GM18511 (cell line): ENCODE results near the gene KIF26A.
"Not testable (repeated sequence)": the region's sequence is repeated elsewhere in the genome, so short reads cannot be mapped to it uniquely, and the experiment has no call there.

ENCODE experiments used
- ATAC-seq: cut with Tn5 transposase; IDR thresholded peaks from one replicate; pipeline ENCODE4 v1.9.1; 2021; ENCODE audit warnings: mild to moderate bottlenecking, moderate library complexity; ENCODE audit not compliant: unreplicated experiment

The KIF26A gene

DNA sequence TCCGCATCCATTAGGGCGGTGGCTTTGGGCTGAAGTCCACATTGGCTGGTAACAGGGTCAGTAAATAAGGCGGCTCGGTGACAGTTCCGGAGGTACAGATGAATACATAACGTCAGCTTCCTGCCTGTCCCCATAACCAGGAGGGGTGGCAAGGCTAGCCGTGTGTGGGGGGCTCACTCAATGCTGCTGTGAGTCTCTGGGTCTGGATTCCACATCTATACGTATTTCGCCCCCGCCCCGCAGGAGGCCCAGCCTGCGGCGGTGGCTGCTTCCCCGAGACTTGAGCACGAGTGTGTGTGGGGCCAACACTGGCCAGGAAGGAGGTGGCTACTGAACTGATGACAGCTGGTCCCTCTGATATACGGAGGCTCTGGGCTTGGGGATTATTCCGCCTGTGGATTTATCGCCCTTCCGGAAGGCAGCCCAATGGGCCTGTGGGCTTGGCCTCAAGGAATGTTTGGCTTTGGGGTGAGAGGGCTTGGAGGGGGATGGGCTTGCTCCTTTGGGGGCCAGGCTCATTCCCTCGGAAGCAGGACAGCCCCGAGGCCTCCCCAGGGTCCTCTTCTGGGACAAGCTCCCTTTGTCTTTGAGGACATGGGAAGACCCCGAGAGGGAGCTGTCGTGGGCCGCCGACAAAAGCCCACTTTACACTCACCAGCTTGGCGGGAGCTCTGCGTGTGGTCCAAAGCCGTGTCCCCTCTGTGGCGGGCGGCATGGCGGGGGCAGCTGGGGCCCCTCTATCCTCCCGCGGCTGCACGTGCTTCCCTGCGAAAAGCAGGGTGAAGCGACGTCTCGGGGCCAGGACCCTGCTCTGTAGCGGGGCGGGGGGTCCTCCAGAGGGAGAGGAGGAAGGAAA, 82.1 kb downstream of the KIF26A start:
- ATAC-seq, result no peak

DNA sequence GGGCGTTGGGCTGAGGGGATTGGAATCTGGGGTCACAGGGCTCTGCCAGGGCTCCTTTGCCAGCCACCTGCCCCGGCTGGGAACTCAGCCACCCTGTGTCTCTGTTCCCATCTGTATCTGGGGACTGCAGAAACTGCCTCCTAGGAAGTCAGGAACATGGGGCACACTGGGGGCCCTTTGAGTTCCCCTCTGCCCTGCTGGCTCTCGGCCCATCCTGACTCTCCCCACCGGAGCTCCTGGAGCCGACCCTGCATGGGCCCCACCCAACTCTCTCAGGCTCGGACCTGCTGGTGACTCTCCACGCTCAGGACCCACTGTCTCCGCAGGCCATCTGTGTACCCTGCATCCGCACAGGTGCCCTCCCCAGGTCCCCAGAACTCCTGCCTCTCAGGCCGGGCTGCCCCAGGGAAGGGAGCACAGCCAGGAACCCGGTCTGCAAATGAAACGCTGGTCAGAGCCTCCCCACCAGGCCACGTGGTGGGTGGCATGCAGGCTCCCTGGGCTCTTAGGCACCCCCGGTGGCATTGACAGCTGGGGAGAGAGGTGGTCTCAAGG, 82.8 kb downstream of the KIF26A start:
- ATAC-seq, result no peak

DNA sequence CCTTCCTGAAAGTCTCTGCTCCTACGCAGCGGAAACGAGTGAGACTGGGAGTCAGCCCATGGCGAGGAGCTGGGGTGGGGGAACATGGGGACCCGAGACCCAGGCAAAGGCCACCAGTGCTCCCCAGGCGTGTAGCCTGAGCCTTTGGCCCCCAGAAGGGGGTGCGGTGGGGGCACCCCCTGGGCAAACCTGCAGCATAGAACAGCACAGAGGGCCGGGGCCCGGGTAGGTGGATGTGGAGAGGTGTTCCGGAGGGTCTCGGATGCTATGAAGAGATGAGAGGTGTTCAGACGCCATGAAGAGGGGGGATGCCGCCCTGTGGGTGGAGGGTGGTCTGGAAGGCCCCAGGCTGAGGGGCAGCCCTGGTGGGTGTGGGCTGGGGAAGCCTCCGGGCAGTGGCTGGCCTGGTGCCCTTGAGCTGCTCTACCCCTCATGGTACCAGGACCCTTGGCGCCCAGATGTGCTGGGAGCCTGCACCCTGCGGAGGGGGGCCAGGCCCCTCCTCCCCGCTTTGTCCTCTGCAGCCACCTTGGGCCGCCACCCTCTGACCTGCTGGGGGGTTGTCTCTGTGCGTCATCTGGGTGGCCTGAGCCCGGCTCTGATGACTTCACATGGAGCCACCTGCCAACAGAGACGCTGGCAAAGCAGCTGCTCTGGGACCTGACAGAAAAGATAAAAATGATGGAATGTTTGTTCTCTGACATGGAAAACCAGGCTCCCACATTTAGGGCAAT, 83.4 kb downstream of the KIF26A start:
- ATAC-seq, result no peak

DNA sequence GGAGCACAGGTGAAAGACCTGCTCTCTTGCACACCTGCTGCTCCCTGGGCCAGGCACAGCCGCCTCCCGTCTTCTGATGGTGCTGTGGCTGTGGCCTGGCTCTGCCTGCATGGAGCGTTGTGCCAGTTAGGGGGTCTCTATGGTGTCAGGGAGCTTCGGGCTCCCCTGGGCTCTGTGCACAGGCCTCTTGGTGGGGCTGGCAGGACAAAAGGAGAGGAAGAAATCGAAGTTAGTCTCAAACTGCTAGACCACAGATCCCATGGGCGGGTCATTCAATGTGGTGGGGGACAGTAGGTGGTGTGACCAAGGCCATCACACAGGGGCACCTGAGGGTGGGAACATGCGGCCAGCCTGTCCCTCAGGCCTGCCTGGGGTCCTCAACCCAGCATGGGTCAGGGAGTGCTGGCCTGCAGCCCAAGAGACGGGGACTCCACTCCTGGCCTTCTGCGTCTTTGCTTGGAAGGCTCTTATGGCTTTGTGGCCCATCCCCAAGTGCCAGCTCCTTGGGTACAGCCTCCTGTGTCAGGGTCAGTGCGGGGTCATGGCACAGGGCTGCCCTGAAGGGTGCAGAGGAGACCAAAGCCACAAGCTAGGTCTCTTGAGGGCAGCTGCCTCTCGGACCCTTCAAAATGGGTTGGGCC, 84.1 kb downstream of the KIF26A start:
- ATAC-seq, result no peak

DNA sequence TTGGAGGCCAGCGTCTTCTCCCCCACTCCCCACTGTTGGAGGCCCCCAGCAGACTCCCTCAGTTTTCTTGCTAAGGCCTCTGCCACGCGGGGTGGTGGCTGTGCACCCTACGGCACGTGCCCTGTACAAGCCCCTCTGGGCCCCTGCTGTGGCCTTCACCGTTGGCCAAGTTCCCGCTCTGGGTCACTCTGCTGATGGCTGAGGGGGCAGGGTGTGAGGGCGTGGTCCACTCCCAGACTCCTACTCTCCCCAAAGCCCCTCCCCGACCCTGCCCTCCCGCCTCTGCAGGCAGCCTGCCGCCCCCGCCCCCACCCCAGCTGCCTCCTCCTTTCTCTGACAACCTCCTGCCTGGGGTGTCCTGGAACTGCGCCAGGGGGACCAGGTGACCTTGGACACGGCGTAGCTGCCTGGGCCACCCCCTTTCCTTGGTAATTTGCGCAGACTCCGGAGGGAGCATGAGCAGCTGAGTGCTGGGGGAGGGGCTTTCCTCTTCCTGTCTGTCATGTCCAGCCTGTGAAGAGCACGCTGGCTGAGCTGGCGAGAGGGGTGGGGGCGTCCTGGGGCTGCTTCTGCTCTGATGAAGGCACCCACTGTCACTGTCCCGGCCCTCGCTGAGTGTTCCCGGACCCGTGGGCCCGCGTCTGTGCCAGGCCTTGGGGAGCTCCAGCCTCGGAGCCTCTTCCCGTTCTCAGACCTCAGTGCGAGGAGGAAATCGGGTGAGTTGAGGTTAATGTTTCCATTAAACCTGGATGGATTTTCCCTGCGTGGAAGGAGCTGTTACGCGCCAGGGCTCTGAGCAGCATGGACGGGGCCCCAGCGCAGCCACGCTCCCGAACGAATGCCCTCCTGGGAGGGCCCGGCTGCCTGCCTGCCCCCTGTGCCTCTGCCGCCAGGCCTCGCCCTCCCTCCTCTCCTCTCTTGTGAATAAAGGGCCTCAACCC, 85.0 kb downstream of the KIF26A start:
- ATAC-seq, result no peak

DNA sequence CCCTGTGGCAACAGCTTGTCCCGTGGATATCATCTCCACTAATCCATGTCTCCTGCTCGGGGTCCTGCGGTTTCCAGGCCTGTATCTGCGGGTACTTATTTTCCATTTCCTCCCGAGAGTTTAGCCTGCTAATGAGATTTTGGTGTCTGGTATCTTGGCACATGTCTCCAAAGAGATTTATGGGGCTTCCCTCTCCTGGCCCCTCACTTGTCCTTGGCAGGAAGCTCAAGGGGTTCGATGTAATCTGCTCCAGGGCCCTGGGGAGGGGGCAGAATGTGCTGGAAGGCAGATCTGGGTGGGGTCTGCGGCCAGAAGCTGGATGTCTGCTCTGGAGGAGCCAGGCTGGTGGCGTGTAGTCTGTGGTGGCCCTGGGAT, 85.7 kb downstream of the KIF26A start:
- ATAC-seq, result no peak

DNA sequence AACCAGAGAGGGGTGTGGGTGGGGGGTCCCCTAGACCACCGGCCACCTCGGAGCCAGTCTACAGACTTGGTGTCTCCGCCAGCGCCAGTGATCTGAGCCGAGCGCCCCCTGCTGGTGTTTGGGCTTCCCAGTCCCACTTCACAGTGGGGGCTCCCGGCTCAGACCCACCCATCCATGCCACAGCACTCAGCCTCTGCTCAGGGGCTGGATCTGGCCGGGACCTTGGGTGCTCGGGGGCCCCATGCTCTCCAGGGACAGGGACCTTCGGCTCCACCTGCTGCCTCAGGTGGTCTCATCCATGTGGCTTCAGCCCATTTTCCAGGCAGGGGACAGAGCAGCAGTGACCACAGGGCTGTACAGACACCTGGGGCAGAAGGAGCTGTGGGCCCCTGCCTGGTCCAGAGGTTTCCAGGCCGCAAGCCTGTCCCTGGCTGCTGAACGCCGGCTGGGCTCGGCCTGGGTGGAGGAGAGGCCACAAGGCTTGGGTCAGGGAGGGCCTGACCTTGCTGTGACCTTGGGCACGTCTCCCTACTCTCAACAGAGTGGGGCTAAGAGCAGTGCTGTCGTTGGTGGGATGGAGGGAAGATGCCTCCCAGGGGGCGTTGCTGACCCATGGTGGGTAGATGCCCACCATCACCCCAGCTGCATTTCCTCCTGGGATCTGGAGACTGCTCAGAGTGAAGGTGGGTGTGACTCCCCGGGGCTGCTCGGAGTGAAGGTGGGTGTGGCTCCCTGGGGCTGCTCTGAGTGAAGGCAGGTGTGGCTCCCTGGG, 86.3 kb downstream of the KIF26A start:
- ATAC-seq, result no peak

DNA sequence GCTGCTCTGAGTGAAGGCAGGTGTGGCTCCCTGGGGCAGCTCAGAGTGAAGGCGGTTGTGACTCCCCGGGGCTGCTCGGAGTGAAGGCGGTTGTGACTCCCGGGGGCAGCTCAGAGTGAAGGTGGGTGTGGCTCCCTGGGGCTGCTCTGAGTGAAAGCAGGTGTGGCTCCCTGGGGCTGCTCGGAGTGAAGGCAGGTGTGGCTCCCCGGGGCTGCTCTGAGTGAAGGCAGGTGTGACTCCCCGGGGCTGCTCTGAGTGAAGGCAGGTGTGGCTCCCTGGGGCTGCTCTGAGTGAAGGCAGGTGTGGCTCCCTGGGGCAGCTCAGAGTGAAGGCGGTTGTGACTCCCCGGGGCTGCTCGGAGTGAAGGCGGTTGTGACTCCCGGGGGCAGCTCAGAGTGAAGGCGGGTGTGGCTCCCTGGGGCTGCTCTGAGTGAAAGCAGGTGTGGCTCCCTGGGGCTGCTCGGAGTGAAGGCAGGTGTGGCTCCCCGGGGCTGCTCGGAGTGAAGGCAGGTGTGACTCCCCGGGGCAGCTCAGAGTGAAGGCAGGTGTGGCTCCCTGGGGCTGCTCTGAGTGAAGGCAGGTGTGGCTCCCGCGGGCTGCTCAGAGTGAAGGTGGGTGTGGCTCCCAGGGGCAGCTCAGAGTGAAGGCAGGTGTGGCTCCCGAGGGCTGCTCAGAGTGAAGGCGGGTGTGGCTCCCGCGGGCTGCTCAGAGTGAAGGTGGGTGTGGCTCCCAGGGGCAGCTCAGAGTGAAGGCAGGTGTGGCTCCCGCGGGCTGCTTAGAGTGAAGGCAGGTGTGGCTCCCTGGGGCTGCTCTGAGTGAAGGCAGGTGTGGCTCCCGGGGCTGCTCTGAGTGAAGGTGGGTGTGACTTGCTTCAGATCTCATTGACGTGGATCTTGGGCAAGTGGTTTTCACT, 87.1 kb downstream of the KIF26A start:
- ATAC-seq, result not testable (repeated sequence)

DNA sequence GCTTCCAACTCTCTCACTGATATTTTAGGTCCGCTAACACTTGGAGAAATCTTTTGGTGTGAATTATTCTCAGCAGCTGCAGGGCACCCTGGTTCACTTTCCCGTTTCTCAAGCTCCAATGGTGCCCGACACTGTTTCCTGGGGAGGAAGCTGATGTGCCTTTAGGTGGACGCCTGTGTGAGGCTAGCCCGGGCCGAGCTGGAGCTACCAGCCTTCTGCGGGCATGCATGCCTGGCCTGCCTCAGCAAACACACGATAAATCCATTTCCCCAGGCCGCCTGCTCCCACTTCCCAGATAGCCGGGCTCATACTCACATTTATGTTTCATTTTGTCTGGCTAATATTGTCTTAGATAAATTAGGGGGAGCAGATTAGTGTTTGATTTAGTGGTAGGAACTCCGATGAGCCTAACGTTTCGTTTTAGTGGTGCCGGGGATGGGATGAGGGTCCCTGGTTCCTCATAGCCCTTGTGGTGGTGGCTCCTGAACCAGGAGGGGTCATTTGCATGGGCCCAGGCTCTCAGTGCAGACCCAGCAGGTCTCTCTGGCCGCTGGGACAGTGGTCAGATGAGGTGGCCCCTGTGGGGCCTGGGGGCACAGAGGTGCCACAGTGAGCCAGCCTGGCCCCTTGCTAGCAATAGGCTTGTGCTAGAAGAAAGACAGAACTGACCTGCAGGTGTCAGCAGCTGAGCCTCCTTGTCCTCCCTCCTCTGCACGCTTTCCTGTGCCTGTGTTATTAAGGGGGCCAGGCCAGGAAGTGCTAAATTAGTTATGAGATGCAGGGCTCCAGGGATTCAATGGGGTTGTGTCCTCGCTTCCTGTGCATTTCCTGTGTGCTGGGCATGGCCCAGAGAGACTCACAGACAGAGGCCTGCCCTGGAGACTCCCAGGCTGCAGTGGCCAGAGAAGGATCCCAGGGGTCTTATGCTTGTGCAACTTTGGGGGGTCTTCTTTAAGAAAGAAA, 88.3 kb downstream of the KIF26A start:
- ATAC-seq, result no peak

DNA sequence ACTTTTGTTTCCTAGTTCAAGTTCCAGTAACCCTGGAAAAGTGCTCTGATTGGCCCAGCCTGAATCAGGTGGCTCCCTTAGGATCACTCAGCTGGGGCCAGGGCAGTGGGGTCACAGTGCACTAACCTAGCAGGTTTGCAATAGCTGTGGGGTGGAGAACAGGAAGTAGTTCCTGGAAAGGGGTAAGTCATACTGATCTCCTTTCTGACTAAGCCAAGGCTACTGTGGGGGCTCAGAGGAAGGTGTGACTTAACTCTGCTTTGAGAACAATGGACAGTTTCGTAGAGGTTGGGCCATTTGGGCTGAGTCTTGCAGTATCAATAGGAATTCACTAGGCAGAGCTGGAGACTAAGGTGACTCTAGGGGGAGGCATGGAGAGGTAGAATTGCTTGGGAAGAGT, 89.4 kb downstream of the KIF26A start:
- no peak for ATAC-seq

DNA sequence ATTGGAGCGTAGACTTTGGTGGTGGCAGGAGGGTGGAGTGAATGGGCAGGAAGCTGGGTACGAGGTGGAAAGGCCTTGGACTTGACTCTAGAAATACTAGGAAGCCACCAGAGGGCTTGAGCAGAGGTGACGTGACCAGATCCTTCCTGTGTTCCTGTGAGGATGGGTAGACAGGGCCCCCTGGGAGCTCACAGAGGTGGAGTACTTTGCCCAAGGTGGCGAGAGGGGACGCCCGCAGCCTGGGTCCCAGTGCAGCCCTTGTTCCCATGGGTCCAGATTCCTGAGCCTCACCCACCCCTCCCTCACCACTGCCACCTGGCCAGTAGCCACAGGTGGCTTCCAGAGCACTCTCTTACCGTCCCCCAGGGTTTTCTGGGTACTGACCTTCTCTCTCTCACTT, 89.8 kb downstream of the KIF26A start:
- ATAC-seq, result no peak

DNA sequence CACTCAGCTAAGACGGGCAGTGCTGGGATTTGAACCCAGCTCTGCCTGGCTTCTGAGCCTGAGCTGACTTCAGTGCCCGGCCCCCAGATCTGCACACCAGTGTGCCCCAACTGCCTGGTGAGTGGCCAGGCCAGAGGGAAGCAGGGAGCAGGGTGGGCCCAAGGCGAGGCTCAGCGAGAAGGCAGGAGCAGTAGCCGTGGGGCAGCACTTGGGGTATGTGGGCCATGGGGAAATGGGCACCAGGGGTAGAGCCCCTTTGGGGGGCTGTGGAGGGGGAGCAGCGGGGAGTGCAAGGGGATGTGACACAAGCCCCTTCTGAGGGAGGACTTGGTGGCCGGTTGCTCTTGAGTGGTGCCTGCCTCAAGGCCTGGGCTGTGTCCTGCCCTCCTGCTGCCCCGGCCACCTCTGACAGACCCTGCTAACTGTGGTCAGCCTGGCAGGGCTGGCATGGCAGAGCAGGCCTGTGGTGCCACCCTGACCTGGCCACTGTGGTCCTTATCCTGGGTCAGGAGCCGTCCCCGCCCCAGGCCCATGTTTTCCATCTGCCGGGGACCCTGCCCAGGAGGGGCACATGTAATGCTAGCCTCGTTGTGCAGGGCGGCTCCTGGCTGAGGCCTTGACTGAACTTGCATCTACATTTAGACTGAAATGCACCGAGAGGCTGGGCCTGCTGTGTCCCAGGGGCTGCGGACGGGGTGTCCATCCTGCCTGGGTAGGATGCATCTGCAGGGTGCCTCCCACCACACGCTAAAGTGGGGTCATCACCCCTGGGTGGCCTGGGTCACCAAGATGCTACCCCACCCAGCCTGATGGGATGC, 90.5 kb downstream of the KIF26A start:
- ATAC-seq, result no peak

DNA sequence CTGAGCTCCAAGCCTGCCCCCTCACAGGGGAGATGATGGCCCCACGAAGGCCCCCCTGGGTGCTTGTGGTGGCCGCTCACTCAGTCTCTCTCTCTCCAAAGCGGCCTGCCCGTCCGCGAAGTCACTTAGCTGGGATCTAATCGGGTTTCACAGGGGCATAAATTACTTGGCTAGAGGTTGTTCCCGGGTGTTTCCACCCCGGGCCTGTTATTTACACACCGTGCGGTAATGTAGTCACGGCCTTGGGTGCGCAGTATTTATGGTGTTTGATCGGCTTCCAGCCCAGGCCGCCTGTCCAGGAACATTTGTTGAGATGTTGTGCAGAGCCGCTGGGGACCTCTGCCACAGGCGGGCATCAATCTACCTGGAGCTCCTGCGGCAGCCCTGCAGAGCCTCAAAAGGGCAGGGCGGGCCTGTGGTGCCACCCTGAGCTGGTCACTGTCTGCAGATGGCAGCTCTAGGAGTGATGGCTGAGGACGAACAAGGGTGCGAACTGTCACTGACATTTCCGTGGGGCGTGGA, 91.2 kb downstream of the KIF26A start:
- no peak for ATAC-seq

DNA sequence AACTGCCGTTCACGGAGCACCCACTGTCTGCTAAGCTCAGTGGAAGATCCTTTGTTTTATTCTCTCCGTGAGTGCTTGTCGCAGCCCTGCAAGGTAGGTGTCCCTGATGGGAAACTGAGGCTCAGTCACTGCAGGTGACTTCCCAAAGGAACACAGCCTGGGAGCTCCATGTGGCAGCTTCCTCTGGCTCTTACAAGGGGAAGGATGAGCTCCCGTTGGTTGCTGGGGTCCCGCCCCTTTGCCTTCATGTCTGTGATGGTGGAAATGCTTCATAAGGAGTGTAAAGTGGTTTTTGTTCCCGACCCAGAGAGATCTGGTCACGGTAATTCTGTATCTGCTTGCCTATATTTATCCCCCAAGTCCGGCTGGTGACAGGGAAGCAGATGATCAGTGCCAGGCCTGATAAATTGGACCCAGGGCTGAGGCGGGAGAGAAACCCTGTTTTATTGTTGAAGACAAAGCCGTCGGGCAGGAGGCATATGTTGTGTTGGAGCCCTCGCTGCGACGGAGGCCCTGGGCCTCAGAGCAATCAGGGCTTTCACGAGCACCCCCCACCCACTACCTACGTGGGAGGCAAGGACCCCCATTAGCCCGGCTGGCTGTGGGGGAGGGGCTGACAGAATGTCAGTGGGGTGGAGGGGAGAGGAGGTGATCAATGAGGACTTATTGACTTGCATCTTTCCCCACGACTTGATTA, 91.9 kb downstream of the KIF26A start:
- ATAC-seq, result no peak
